Choroid plexus epithelial cell (primary cell): ENCODE measurements around the gene PXDC1.

Experiments used
- DNase-seq: peaks from one replicate; pipeline ENCODE4 v3.0.0-alpha.2; 2010; ENCODE audit warnings: low read depth
- H3K4me3 ChIP-seq: 2 replicates; pipeline ENCODE4 v1.5.1; 2011; ENCODE audit warnings: low read depth, mild to moderate bottlenecking, control low read depth, low read length, moderate library complexity
- CTCF ChIP-seq: conservative IDR thresholded peaks from 2 replicates; pipeline ENCODE4 v1.5.1; 2011; ENCODE audit warnings: low read depth, mild to moderate bottlenecking, control low read depth, inconsistent platforms, low read length, moderate library complexity

PXDC1 gene

GRCh38 chr6:3706547-3706946 is 45.0 kb downstream of the PXDC1 start:
- no peak for TF ChIP-seq CTCF
- no peak overlapping the region for H3K4me3 ChIP-seq
- DNase-seq = no peak

GRCh38 chr6:3701631-3702030 is 49.9 kb downstream of the PXDC1 start:
- H3K4me3 ChIP-seq = no peak overlapping the region
- no peak for DNase-seq
- no peak for TF ChIP-seq CTCF

GRCh38 chr6:3699231-3699630 is 52.3 kb downstream of the PXDC1 start:
- H3K4me3 ChIP-seq = no peak overlapping the region
- DNase-seq = no peak
- no peak for TF ChIP-seq CTCF

- no peak for TF ChIP-seq CTCF
- DNase-seq = peak; percentile 77
- no peak overlapping the region for H3K4me3 ChIP-seq
Observed at GRCh38 chr6:3698021-3698420, 53.5 kb downstream of the PXDC1 start.

GRCh38 chr6:3697609-3698008 is 53.9 kb downstream of the PXDC1 start:
- TF ChIP-seq CTCF = no peak
- H3K4me3 ChIP-seq = no peak overlapping the region
- peak; percentile 97 for DNase-seq

GRCh38 chr6:3696525-3697088 is 54.9 kb downstream of the PXDC1 start:
- no peak overlapping the region for H3K4me3 ChIP-seq
- peak; percentile 83 for DNase-seq
- peak; percentile 24 for TF ChIP-seq CTCF

GRCh38 chr6:3695065-3695817 is 56.3 kb downstream of the PXDC1 start:
- no peak for DNase-seq

More at GRCh38 chr6:3695065-3695817, 56.3 kb downstream of the PXDC1 start:
- TF ChIP-seq CTCF = no peak
- H3K4me3 ChIP-seq = no peak overlapping the region
